DOHH2 (cell line): ENCODE measurements around the gene HOXB6.

Experiments
- CTCF ChIP-seq: fragments of 200-600 bp; sonication (generic); IDR thresholded peaks from one replicate; pipeline ENCODE4 v1.5.1; 2014; ENCODE audit warnings: antibody characterized with exemption, mild to moderate bottlenecking, low read depth, low read length; ENCODE audit not compliant: poor library complexity, severe bottlenecking
- EZH2phosphoT487 ChIP-seq: fragments of 200-600 bp; sonication (generic); IDR thresholded peaks from 2 replicates; pipeline ENCODE4 v1.6.1; 2017; ENCODE audit warnings: borderline replicate concordance, mild to moderate bottlenecking, antibody characterized with exemption, low read length, moderate library complexity, mixed read lengths

- TF ChIP-seq EZH2phosphoT487 (no peak), CTCF (no peak)
Observed at GRCh38 chr17:48599354-48599753, 5.4 kb downstream of the HOXB6 start.
